NOMO-1 treated with dmso at 0.1 percent for 144 hours (cell line): ENCODE data around the gene GRK5.

ENCODE experiments used
- DNase-seq: peaks from one replicate; lab custom pipeline; 2025; ENCODE audit not compliant: unreplicated experiment; lab: John Stamatoyannopoulos, UW

GRK5 gene

GRCh38 chr10:119469325-119469707 lies 261.9 kb downstream of the GRK5 start:
- DNase-seq = no peak

GRCh38 chr10:119469846-119470245 lies 262.5 kb downstream of the GRK5 start:
- DNase-seq = no peak

GRCh38 chr10:119470920-119471702 lies 263.7 kb downstream of the GRK5 start:
- DNase-seq = no peak

- no peak for DNase-seq
Measured at GRCh38 chr10:119473771-119474170, 266.4 kb downstream of the GRK5 start.

GRCh38 chr10:119474606-119475005 lies 267.2 kb downstream of the GRK5 start:
- no peak for DNase-seq

GRCh38 chr10:119477444-119477843 lies 270.1 kb downstream of the GRK5 start:
- no peak for DNase-seq

GRCh38 chr10:119478111-119478802 lies 270.9 kb downstream of the GRK5 start:
- DNase-seq = no peak

GRCh38 chr10:119478811-119479341 lies 271.5 kb downstream of the GRK5 start:
- DNase-seq = no peak

GRCh38 chr10:119479532-119479931 lies 272.2 kb downstream of the GRK5 start:
- no peak for DNase-seq

GRCh38 chr10:119480667-119481066 lies 273.3 kb downstream of the GRK5 start:
- DNase-seq = no peak

- no peak for DNase-seq
Measured at GRCh38 chr10:119481781-119482426, 274.5 kb downstream of the GRK5 start.

- no peak for DNase-seq
Measured at GRCh38 chr10:119483001-119483400, 275.6 kb downstream of the GRK5 start.

- no peak for DNase-seq
Measured at GRCh38 chr10:119483839-119484238, 276.5 kb downstream of the GRK5 start.

- DNase-seq = no peak
Measured at GRCh38 chr10:119488675-119489074, 281.3 kb downstream of the GRK5 start.

- DNase-seq = no peak
Measured at GRCh38 chr10:119489991-119490326, 282.6 kb downstream of the GRK5 start.

GRCh38 chr10:119491966-119492757 lies 284.8 kb downstream of the GRK5 start:
- no peak for DNase-seq

- DNase-seq = no peak
Measured at GRCh38 chr10:119493155-119493554, 285.8 kb downstream of the GRK5 start.

- DNase-seq = no peak
Measured at GRCh38 chr10:119494236-119495020, 287.1 kb downstream of the GRK5 start.

- no peak for DNase-seq
Measured at GRCh38 chr10:119495021-119495505, 287.7 kb downstream of the GRK5 start.

- DNase-seq = no peak
Measured at GRCh38 chr10:119495545-119495944, 288.2 kb downstream of the GRK5 start.
